Measurements from ENCODE around the gene MTHFD1L.

The MTHFD1L gene

DNA sequence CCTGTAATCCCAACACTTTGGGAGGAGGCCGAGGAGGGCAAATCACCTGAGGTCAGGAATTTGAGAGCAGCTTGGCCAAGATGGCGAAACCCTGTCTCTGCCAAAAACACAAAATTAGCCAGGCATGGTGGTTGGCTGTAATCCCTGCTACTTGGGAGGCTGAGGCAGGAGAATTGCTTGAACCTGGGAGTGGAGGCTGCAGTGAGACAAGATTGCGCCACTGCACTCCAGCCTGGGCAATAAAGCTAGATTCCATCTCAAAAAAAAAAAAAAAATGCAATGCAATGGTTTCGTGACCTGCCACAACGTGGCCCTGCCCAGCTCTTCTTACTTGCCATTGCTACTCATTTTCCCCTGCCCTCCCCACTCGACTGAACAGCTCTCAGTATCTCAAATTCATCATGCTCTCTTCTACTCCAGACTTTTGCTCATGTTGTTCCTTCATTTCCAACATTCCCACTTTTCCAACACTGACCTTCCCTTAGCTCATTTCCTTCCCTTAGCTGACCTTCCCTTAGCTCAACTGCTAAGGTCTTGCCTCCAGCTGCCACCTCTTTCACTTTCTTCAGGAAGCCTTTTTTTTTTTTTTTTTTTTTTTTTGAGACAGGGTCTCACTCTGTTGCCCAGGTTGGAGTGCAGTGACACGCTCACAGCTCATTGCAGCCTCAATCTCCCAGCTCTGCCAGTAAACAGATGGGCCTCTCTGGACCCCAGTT is 2.1 kb upstream of the MTHFD1L start:
- H3K4me1 ChIP-seq (ENCODE audit: control insufficient read depth in 1 of 2, insufficient read depth in 1 of 2, low read depth in 1 of 2, low read length in 1 of 2), result peaks cover 16 to 25% of the 10 kb centered on the region in 2 experiments
- TF ChIP-seq, protein P1, sequence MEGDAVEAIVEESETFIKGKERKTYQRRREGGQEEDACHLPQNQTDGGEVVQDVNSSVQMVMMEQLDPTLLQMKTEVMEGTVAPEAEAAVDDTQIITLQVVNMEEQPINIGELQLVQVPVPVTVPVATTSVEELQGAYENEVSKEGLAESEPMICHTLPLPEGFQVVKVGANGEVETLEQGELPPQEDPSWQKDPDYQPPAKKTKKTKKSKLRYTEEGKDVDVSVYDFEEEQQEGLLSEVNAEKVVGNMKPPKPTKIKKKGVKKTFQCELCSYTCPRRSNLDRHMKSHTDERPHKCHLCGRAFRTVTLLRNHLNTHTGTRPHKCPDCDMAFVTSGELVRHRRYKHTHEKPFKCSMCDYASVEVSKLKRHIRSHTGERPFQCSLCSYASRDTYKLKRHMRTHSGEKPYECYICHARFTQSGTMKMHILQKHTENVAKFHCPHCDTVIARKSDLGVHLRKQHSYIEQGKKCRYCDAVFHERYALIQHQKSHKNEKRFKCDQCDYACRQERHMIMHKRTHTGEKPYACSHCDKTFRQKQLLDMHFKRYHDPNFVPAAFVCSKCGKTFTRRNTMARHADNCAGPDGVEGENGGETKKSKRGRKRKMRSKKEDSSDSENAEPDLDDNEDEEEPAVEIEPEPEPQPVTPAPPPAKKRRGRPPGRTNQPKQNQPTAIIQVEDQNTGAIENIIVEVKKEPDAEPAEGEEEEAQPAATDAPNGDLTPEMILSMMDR (IDR thresholded peaks at IDR 0.05), result no peak
- H3K4me3 ChIP-seq (ENCODE audit: low read depth in 1 of 2, low read length in 1 of 2), result no peak overlapping the region

DNA sequence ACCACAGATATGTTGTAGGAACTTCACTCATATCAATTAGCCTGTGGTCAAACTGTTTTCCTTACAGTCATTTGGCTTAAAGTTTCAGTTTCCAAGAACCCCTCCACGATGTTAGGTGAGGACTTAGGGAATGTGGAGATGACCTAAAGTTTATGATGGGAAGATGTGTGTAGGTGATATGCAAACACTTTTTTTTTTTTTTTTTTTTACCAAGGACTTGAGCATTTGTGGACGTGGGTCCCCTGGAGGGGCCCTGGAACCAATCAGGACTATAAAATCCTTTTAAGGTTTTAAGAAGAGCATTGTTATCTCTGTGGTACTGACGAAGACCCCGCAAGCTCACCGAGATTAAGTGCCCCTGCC is 478 bp upstream of the MTHFD1L start:
- Histone ChIP-seq H3K9me3 (no peaks in the 10 kb centered on the region), H3K27ac (no peak overlapping the region), H3K4me1 (ENCODE audit: control insufficient read depth in 1 of 2, insufficient read depth in 1 of 2, low read depth in 1 of 2, low read length in 1 of 2) (peaks cover 16 to 25% of the 10 kb centered on the region in 2 experiments), H3K36me3 (no peaks in the 10 kb centered on the region), H3K4me3 (ENCODE audit: low read depth in 1 of 2, low read length in 1 of 2) (peak overlapping the region; percentile 46 to 60), H3K27me3 (peaks cover 29% of the 10 kb centered on the region)
- TF ChIP-seq, protein P1 (IDR thresholded peaks at IDR 0.05), result no peak

More for the DNA sequence above, 2.1 kb upstream of the MTHFD1L start:
- H3K27ac ChIP-seq, result no peak overlapping the region
- H3K36me3 ChIP-seq, result no peaks in the 10 kb centered on the region
- no peaks in the 10 kb centered on the region for H3K9me3 ChIP-seq
- H3K27me3 ChIP-seq, result peaks cover 29% of the 10 kb centered on the region

DNA sequence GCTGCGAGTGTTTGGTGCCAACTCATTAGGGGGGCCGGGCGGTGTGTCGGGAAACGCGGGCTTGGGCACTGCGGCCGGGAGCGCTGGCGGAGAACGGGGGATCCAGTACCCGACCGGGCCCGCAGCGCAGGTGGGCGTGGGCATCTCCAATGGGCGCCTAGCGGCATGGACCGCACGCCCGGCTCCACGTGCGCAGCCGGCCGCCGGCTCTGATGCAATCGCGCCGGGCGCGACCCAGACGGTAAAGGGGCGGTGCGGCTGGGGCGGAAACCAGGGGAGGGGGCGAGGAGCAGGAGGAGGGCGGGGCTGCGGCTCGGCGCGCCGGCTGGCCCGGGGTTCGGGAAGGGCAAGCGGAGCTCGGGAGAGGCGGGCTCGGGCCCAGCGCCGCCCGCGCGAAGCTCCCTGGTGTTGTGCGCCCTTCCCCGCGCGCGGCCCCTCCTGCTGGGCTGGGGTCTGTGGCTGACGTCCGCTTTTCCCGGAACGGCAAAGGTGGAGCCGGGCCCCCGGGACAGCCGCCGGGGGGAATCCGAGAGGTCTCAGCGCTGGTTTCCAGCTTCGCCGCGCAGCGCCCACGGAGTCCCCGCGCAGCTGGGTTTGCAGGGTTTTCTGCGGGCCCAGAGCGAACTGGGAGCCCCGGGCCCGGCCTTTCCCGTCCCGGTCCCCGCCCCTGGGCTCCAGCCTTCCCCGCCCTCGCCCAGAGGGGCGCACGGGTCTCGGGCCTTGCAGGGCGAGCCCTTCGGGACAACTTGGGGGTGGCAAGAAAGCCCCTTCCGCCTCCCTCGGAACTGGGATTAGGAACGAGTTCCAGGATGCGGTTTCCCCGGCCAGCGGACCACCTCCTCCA is 867 bp downstream of the MTHFD1L start:
- H3K27ac ChIP-seq, result no peak overlapping the region
- TF ChIP-seq, protein P1 (IDR thresholded peaks at IDR 0.05), result no peak
- no peaks in the 10 kb centered on the region for H3K36me3 ChIP-seq
- peaks cover 16 to 24% of the 10 kb centered on the region in 2 experiments for H3K4me1 ChIP-seq (ENCODE audit: control insufficient read depth in 1 of 2, insufficient read depth in 1 of 2, low read depth in 1 of 2, low read length in 1 of 2)
- H3K4me3 ChIP-seq (ENCODE audit: low read depth in 1 of 2, low read length in 1 of 2), result peak overlapping the region; percentile 60 to 68
- peaks cover 29% of the 10 kb centered on the region for H3K27me3 ChIP-seq
- H3K9me3 ChIP-seq, result no peaks in the 10 kb centered on the region

DNA sequence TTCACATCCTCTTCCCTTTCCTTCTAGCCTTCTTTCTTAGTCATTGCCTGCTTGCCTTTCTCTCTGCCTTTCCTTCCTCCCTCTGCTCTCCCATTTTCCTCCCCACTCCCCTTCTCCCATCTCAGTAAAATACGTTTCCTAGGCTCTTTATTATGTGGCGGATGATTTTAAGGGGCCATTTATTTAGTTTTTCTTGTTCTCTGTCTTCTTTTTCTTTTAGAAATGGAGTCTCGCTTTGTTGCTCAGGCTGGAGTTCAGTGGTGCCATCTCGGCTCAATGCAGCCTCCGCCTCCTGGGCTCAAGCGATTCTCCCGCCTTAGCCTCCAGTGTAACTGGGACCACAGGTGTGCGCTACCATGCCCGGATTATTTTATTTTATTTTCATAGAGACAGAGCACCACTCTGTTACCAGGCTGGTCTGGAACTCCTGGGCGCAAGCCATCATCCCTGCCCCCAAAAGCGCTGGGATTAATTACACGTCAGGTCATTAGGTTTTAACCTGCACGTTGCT is 1.5 kb downstream of the MTHFD1L start:
- Histone ChIP-seq H3K27ac (no peak overlapping the region), H3K4me1 (ENCODE audit: control insufficient read depth in 1 of 2, insufficient read depth in 1 of 2, low read depth in 1 of 2, low read length in 1 of 2) (peaks cover 9 to 17% of the 10 kb centered on the region in 2 experiments), H3K9me3 (no peaks in the 10 kb centered on the region), H3K27me3 (peaks cover 29% of the 10 kb centered on the region), H3K36me3 (no peaks in the 10 kb centered on the region), H3K4me3 (ENCODE audit: low read depth in 1 of 2, low read length in 1 of 2) (peak overlapping the region; percentile 60 to 68)
- TF ChIP-seq, protein P1 (IDR thresholded peaks at IDR 0.05), result no peak

DNA sequence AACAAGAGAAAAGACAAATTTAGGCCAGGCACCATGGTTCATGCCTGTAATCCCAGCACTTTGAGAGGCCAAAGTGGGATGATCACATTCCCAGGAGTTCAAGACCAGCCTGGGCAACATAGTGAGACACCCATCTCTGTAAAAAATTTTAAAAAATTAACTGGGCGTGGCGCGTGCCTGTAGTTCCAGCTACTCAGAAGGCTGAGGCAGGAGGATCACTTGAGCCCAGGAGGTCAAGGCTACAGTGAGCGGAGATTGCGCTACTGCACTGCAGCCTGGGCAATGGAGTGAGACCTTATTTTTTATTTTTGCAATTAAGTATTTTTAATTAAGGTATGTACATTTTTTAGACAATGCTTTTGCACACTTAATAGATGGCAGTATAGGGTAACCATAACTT is 3.3 kb downstream of the MTHFD1L start:
- H3K9me3 ChIP-seq, result no peaks in the 10 kb centered on the region
- H3K36me3 ChIP-seq, result no peaks in the 10 kb centered on the region
- H3K4me3 ChIP-seq (ENCODE audit: low read depth in 1 of 2, low read length in 1 of 2), result no peak overlapping the region
- H3K27me3 ChIP-seq, result peaks cover 29% of the 10 kb centered on the region
- no peak overlapping the region for H3K27ac ChIP-seq
- H3K4me1 ChIP-seq (ENCODE audit: control insufficient read depth in 1 of 2, insufficient read depth in 1 of 2, low read depth in 1 of 2, low read length in 1 of 2), result peaks cover 7 to 16% of the 10 kb centered on the region in 2 experiments
- TF ChIP-seq, protein P1 (IDR thresholded peaks at IDR 0.05), result no peak

All from neutrophil (primary cell).